Hindlimb muscle (tissue), 1 donor: Measurements from ENCODE around the gene CAMKMT. TPM values are rescaled to one million over a fixed set of nuclear protein-coding genes. Genes with fewer than 3 reads are reported as not detected.
"Not testable (repeated sequence)": the region's sequence is repeated elsewhere in the genome, so short reads cannot be mapped to it uniquely, and the experiment has no call there.

Source experiments
- DNase-seq: peaks from one replicate; pipeline ENCODE4 v3.0.0-alpha.2; 2013
- polyA plus RNA-seq: library from polyadenylated mRNA; unstranded; fragments of 120-200 nt; gene quantifications from one replicate; pipeline ENCODE4 v1.2.1, GENCODE V29; 2013; ENCODE audit not compliant: insufficient read length

The CAMKMT gene
- polyA plus RNA-seq, 1 donor: 4.3 TPM

DNA sequence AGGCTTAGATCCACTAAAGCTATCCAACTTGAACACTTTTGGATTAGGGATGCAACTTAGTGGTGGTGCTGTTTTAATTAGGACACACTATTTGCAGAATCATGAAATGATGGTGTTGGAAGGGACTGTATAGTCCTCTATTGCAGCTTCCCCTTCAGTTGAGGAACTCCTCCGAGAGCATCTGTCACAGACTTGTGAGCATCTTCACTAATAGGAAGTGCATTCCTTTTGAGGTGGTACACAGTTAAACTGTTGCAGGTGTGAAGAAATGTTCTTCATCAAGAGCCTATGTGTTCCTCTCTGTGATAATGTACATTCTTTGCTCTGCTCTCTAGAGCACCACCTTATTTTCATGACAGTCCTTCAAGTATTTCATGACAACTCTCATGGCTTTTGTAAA is 197.4 kb downstream of the CAMKMT start:
- DNase-seq: no peak

DNA sequence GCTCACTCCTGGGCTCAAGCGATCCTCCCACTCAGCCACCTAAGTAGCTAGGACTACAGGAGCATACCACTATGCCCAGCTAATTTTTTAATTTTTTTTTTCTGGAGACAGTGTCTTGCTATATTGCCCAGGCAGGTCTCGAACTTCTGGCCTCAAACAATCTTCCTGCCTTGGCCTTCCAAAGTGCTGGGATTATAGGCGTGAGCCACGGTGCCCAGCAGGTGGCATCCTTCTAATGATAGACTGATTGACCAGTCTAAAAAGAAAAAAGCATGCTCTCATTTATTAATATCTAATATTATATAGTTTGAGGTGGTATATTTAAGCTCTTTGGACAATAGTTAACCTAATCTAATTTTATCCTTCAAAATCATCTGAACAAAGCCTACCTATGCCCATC is 198.6 kb downstream of the CAMKMT start:
- no peak for DNase-seq

DNA sequence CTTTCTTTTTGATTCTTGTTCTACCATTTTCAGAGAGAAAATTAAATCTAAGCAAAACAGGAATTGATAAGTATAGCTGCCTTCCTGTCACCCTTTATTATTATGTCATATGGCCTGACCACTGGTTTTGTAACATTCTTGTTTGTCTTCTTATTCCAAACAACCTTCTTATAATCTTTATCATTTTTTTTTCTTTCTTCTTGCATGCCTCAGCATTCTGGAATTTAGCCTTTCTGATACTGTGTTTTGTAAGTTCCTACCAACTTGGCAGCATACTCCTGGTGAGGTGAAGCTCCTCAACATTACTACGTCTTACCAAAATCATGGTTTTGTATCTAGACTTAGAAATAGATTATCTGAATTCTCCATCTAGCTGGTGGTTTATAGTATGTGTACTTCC is 199.2 kb downstream of the CAMKMT start:
- no peak for DNase-seq

DNA sequence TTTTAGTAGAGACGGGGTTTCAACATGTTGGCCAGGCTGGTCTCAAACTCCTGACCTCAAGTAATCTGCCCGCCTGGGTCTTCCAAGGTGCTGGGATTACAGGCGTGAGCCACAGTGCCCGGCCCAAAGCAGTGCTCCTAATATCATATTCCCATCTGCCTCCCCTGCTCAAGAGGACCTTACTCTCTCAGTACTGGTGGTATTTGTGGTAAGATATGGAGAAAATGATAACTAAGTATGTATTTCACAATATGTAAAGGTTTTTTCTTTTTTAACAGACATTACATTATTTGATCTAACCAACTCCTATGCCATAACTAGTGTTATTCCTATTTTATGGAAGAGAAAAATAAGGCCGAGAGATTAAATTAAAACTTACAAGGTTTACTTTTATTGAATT is 201.0 kb downstream of the CAMKMT start:
- DNase-seq: no peak

DNA sequence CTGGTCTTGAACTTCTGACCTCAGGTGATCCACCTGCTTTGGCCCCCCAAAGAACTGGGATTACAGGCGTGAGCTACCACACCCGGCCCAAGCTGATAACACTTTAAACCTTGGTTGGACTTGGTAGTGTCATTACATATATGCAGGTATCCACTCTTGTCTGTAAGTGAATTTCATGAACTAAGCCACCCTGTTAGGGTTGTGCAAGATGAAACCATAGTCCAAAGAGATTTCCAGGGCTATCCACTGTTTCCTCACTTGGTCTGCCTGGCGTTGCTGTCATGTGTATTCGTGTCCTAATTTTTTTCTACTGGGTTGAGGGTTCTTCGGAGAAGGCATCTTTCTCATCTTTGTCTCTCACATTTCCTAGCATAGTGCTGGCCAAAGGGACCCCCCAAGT is 203.0 kb downstream of the CAMKMT start:
- DNase-seq: no peak

DNA sequence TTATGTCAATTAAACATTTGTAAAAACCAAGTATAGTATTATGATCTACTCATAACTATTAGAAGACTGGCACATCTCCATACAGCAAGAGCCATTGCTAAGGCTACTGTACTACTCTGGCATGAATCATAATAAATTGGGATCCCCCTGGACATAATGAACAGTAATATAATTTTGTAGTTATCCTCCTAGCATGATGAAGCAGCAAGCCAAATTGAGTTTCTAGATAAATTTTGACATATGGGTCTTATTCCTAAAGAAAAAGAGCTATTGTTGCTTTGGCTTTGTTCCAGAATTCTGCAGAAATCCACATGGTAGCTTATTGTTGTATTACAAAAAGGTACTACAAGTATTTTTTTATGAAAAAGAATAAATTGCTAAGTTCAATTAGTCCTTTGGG is 204.3 kb downstream of the CAMKMT start:
- DNase-seq: no peak

DNA sequence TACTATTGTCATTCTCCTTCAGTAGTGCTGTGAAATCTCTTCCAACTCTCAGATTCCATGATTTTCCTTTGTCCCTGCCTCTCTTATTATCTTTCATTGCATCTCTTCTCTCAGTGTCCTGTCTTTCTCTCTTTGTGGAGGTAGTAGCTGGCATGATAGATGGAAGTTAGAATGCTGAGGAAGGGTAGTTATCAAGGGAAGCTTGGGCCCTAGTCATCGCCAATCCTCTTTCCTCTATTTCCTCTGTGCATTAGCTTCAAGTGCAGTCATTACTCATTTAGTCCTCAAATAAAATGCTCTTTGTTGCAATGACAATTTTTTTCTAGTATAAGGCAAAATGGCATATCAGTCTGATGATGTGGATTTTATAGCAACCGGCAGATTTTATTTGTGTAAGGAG is 207.7 kb downstream of the CAMKMT start:
- DNase-seq: no peak

DNA sequence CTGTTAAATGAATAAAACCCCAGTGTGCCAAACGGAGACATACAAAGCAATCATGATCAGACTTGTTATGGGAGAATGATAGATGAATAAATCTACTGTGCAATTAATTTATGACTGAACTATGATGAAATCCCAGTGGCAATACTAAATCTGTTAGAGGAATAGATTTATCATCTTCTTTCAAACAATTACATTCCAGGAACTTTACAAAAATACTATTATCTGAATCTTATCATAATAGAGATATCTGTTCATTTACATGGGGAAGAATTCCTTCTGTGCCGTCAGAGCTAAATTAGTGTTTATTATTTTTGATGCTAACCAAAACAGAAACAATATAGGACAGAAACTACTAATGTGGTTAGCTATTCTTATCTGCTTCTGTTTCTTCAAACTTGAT is 208.5 kb downstream of the CAMKMT start:
- DNase-seq: no peak

DNA sequence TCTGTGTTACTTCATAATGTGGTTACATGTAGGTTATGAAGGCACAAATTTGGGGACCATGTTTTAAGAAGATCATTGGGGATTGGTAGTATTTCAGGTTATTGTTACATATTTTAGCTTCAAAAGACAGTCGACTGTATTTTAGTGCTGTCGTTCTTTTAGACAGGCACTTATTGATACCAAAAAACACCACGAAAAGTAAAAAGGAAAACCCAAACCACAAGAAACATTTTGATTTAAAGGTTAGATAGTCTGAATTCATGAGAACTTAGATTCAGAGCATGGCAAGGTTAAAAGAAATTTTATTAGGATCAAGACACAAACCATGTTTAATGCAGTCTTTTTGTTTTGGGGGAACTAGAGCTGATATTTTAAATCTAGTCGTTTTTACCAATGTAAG is 209.0 kb downstream of the CAMKMT start:
- DNase-seq: no peak

DNA sequence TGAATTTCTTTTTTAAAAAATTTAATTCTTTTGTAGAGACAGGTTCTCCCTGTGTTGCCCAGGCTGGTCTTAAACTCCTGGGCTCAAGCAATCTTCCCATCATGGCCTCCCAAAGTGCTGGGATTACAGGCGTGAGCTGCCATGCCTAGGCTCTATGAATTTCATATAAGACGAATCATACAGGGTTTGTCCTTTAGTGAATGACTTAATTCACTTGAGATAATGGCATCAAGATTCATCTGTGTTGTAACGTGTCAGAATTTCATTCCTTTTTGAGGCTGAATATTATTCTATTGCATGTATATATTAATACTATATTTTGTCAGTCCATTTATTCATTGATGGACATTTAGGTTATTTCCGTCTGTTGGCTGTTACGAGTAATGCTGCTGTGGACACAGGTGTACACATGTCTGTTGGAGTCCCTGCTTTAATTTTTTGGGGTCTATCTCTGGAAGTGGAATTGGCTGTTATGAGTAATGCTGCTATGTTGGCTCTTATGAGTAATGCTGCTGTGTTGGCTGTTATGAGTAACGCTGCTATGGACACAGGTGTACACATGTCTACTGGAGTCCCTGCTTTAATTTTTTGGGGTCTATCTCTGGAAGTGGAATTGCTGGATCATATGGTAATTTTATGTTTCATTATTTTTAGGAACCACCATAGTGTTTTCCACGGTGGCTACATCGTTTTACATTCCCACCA is 210.6 kb downstream of the CAMKMT start:
- DNase-seq: no peak

DNA sequence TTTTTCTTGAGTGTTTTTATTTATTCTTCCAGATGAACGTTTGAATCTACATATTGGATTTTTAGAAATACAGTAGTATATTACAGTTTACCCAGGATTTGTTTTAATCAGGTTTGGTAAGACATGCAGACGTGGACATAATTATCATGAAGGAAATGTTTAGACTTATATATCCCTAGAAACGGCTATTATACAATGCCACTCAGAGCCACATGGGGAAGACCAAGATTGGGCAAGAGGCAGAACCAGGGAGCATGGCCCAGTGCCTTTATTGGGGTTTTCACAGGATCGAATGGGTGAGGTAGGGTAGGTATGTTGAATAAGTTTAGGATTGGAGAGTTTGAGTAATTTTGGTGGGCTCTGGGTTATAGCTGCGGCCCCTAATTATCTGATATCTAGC is 212.2 kb downstream of the CAMKMT start:
- DNase-seq: no peak

DNA sequence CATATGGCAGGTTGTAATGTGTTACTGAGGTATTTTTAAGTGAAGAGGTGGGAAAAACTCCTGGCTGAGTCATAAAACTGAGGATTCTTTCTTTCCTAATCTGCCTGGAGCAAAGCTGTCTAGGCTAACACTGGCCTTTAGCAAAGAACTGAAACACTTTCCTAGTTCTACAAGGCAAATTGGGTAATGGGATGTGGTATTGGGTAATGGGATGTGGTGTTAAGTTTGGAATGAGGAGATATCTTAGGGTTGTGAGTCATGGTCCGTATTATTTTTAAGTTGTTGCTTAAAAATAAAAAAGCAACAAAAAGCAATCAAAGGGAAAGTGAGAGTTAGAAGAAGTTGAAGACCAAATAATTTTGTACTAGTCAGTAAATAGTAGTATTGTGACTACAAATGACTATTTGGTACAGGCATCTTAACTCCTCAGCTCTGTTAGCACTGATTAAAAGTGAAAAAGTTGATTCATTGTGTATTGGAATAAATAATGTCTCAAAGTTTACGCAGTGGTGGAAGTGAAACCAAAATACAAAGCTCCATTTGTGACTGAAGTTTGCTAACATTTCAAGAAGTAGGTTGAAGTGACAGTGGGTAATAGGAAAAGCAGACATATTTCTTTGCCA is 216.8 kb downstream of the CAMKMT start:
- no peak for DNase-seq

DNA sequence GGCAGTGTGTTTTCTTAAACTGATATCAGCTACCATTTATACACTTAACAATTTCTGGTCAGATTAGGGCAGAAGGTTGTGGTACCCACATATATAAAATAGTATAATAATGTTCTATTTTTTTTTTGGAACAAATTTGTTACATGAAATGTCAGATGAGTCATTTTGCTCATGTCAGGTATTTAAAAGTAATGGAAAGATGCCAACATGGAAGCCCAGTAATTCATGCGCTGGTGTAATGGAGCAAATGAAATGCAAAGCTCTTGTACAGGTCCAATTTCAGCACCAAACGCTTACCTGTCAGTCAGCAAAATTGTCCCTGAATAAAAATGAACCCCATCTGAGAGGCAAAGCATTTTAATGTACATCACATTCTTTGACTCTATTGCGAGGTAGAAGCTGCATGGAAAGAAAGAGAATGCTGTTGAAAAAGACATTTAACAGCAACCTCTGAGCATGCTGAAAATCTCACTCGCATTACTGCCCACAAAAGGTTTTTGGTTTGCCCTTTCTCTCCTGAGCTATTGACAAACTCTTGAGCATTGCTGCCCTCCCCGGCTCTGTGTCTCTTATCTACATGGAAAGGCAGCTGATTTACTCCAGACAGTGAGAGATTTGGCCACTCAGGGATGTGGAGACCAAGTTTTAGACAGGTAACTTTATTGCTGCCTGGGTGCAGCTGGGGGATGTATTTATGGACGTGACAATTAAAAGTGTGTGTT is 217.5 kb downstream of the CAMKMT start:
- DNase-seq: no peak

DNA sequence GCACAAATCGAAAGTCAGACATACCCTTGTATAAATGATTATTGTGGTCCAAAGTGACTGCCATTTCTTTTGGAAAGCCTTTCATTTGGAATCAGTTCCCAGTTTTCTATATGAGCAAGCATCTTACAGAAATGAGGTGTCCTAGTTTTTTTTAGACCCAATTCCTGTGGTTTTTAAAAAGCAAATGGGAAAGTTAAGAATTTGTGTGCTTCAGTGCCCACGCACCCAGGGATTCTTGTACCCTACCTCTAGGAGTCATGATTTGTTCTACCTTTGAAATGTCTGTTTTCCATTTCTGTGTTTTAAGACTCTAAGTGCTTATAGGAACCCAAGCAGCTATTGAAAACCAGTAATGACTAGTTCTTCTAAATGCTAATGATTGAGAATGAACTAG is 218.1 kb downstream of the CAMKMT start:
- no peak for DNase-seq

DNA sequence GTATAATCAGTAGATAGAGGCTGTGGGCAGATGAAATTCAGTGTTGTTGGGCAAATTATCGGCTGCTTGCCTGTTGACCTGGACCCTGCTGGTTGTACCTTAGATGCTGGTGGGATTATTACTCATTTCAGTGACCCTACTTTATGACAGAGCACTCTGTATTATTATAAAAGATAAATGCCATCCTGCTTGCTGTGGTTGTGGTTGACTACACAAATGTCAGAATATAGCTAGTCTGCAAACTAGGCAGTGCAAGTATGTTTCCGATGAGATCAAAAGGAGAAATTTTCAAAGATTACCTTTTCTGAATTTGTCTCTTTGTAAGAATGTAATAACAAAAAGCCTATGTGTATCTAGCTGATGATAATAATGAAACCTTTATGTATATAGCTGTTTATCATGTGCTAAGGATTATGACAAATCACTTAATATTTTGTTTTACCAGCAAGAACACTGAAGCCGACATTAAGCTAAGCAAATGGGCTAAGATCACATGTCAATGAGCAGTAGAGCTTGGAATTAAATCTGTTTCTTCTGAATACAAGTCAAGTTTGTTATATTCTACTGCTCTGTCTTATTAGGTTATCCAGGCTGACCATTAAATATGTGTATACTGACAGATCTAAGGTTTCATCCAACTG is 219.2 kb downstream of the CAMKMT start:
- DNase-seq: no peak

DNA sequence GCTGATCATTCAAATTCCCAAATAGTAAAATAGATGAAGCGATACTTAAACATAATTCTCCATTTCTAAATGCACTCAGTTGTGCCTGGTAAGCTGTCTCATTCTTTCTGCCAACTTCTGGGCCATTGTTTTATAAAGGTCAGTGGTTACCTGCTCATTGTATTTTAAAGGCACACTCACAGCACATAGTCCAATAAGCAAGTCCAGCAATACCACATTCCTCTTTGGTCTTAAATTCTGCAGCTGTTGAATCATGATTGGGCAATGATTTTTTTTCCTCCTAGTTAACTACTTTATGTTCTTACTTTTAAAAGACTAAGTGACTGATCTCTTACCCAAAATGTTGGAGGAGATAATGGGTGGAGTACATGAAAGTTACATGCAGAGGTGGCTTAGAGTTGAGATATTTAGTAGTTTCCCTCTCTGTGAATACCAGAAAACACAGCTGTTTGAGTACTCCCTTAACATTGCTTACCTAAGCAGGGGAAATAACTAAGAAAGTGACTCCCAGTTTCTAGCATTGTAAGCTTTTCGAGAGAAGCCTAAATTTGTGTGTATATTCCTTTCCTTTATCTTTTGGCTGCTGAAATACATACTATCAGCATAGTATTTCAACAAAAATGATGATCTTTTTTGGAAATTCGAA is 220.7 kb downstream of the CAMKMT start:
- no peak for DNase-seq

DNA sequence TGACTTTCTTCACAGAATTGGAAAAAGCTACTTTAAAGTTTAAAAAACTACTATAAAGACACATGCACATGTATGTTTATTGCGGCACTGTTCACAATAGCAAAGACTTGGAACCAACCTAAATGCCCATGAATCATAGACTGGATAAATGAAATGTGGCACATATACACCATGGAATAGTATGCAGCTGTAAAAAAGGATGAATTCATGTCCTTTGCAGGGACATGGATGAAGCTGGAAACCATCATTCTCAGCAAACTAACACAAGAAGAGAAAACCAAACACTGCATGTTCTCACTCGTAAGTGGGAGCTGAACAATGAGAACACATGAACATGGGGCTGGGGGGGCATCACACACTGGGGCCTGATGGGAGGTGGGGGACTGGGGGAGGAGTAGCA is 233.9 kb downstream of the CAMKMT start:
- DNase-seq: not testable (repeated sequence)

DNA sequence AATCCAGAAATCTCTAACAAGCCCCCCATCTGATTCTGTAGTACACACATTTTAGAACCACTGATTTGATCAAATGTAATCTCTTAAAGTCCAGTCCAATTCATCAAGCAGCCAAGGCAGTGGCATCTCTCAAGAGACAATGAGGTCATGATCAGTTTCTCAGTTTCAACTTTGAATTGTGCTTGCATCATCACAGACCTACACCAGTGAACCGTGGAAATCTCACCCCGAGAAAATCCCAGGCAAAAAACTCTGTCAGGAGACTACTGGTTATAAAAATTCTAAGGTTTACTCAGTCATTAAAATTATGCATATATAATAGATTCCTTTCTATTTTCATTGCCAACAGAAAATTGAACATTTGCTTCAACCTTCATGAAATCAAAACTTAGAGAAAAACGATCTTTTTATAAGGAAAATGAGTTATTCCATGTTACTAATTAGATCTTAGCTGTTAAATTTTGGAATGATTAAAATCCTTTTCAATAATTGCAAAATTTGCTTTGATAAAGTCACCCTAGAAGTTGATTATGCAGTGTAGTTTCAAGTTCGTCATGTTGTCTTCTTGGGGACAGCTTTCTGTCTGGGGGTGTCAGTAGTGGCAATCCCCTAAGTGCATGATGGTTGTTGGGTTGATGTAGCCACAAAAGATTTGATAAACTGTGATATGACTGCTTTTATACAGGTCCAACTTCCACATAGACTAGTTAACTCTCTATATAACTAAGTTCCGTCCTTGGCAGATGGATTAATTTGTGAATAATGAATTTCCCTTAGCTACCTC is 235.0 kb downstream of the CAMKMT start:
- DNase-seq: no peak

DNA sequence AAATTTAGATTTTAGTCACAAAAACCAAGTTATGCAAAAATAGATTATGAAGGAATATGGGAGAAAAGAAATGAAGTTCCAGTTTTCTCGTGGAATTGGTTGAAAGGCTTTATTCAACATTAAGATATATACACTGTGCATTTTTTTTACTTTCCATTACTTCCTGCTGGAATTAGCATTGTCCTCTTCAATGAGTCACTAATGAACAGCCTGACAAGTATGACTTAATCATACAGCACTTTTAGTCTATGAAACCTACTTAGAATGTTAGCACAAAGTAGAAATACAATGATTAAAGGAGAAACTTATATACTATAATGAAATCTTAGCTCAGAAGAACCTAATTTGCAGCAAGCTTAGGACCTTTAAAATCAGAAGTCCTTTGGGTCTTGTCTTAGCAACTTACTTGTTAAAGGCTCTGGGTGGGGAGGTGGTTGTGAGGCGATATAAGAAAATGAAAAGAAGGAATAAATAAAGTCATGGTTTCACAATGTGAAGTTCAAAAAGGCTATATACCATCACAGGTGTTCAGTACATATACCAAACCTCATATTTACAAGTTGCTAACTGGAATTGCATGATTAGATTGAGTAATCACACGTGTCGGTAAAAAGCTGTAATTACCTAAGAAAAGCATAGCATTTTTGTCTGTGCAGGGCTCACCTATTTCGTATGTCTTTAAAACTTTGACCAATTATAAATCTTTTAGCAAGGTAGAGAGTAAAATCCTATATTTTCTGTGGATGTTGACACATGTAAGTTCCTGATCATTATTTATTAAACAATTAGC is 236.8 kb downstream of the CAMKMT start:
- DNase-seq: no peak

DNA sequence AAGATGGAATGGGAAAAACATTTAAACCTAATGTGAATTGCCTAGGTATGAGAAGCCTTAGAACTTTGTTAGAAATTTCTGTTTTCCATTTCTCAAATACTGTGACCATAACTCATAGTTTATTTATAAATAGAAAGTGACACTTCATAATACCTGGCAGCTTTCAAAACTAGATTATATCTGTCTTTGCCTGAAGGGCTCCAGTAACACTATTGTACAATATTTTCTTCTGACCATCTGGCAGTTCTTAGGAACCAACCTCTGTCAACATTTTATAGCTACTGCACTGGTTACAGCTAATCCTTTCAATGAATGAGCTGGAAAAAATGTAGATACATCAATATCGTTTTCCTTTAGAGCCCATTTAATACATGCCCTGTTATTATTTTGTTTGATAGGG is 237.4 kb downstream of the CAMKMT start:
- DNase-seq: no peak

DNA sequence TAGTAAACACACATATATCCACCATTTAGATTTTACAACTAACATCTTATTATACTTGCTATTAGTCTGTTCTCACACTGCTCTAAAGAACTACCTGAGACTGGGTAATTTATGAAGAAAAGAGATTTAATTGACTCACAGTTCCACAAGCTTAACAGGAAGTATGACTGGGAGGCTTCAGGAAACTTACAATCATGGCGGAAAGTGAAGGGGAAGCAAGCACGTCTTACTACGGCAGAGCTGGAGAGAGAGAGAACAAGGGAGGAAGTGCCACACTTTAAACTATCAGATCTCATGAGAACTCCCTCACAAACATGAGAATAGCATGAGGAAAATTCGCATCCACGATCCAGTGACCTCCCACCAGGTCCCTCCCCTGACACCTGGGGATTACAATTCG is 240.7 kb downstream of the CAMKMT start:
- no peak for DNase-seq
